ENCODE measurements around the gene SLCO3A1. TPM values are rescaled to one million over a fixed set of nuclear protein-coding genes. Genes with fewer than 3 reads are reported as not detected.

The SLCO3A1 gene
- total and polyA plus RNA-seq, 5 experiments from 2014 or later: 9.3 to 12.9 (median 11.8) TPM

- no peak overlapping the region for H3K4me3 Mint-ChIP-seq
- no peak for DNase-seq
- peaks cover 5 to 12% (median 6%) of the 10 kb centered on the region in 4 donors for H3K4me1 Mint-ChIP-seq
- POLR2A ChIA-PET: no interaction called here
- H3K9me3 Mint-ChIP-seq: no peaks in the 10 kb centered on the region
- no peak for ATAC-seq
- H3K27me3 Mint-ChIP-seq: no peaks in the 10 kb centered on the region
- peaks cover 0 to 25% (median 17%) of the 10 kb centered on the region in 3 donors for H3K36me3 Mint-ChIP-seq
- H3K27ac Mint-ChIP-seq: no peak overlapping the region
These were observed 304.3 kb downstream of the SLCO3A1 start for GRCh38 chr15:92157666-92158298.

GRCh38 chr15:92158426-92158825 is 304.9 kb downstream of the SLCO3A1 start:
- peaks cover 0 to 25% (median 12%) of the 10 kb centered on the region in 3 donors for H3K36me3 Mint-ChIP-seq
- H3K27me3 Mint-ChIP-seq: no peaks in the 10 kb centered on the region
- POLR2A ChIA-PET: no interaction called here

GRCh38 chr15:92159481-92159880 is 306.0 kb downstream of the SLCO3A1 start:
- POLR2A ChIA-PET: no interaction called here
- Mint-ChIP-seq H3K27me3 (no peaks in the 10 kb centered on the region), H3K9me3 (no peaks in the 10 kb centered on the region), H3K27ac (no peak overlapping the region), H3K4me3 (no peak overlapping the region), H3K4me1 (peaks cover 4 to 12% (median 6%) of the 10 kb centered on the region in 4 donors), H3K36me3 (peaks cover 0 to 28% (median 8%) of the 10 kb centered on the region in 3 donors)
- ATAC-seq: no peak
- no peak for DNase-seq

More at GRCh38 chr15:92158426-92158825, 304.9 kb downstream of the SLCO3A1 start:
- no peaks in the 10 kb centered on the region for H3K9me3 Mint-ChIP-seq
- H3K4me1 Mint-ChIP-seq: peaks cover 5 to 12% (median 6%) of the 10 kb centered on the region in 4 donors
- no peak for DNase-seq
- ATAC-seq: no peak
- H3K27ac Mint-ChIP-seq: no peak overlapping the region
- no peak overlapping the region for H3K4me3 Mint-ChIP-seq

- POLR2A ChIA-PET: no interaction called here
- H3K36me3 Mint-ChIP-seq: peaks cover 0 to 31% (median 7%) of the 10 kb centered on the region in 3 donors
- no peaks in the 10 kb centered on the region for H3K27me3 Mint-ChIP-seq
- DNase-seq: no peak
- no peak overlapping the region for H3K4me3 Mint-ChIP-seq
- no peak for ATAC-seq
- no peak overlapping the region for H3K27ac Mint-ChIP-seq
- no peaks in the 10 kb centered on the region for H3K9me3 Mint-ChIP-seq
- H3K4me1 Mint-ChIP-seq: peaks cover 2 to 12% (median 6%) of the 10 kb centered on the region in 4 donors
These were observed 306.7 kb downstream of the SLCO3A1 start for GRCh38 chr15:92159906-92160841.

- ATAC-seq (no peak), DNase-seq (no peak)
- Mint-ChIP-seq H3K4me1 (peaks cover 0 to 12% (median 6%) of the 10 kb centered on the region in 4 donors), H3K4me3 (no peak overlapping the region), H3K27me3 (no peaks in the 10 kb centered on the region), H3K36me3 (peaks cover 0 to 39% (median 7%) of the 10 kb centered on the region in 3 donors), H3K9me3 (no peaks in the 10 kb centered on the region), H3K27ac (no peak overlapping the region)
- POLR2A ChIA-PET: no interaction called here
These were observed 307.6 kb downstream of the SLCO3A1 start for GRCh38 chr15:92161039-92161670.

GRCh38 chr15:92162657-92163056 is 309.1 kb downstream of the SLCO3A1 start:
- Mint-ChIP-seq H3K4me1 (peaks cover 0 to 12% (median 6%) of the 10 kb centered on the region in 4 donors), H3K27ac (no peak overlapping the region), H3K9me3 (no peaks in the 10 kb centered on the region), H3K4me3 (no peak overlapping the region), H3K27me3 (no peaks in the 10 kb centered on the region), H3K36me3 (peaks cover 0 to 35% (median 12%) of the 10 kb centered on the region in 3 donors)
- DNase-seq (no peak), ATAC-seq (no peak)
- POLR2A ChIA-PET: no interaction called here

- Mint-ChIP-seq H3K27me3 (no peaks in the 10 kb centered on the region), H3K36me3 (peaks cover 0 to 31% (median 12%) of the 10 kb centered on the region in 3 donors), H3K4me1 (peaks cover 0 to 10% (median 6%) of the 10 kb centered on the region in 4 donors), H3K4me3 (no peak overlapping the region), H3K27ac (no peak overlapping the region), H3K9me3 (no peaks in the 10 kb centered on the region)
- no peak for ATAC-seq
- no peak for DNase-seq
- POLR2A ChIA-PET: no interaction called here
These were observed 310.1 kb downstream of the SLCO3A1 start for GRCh38 chr15:92163641-92164040.

GRCh38 chr15:92164327-92165000 is 311.0 kb downstream of the SLCO3A1 start:
- POLR2A ChIA-PET: no interaction called here
- Mint-ChIP-seq H3K27ac (no peak overlapping the region), H3K4me3 (no peak overlapping the region), H3K27me3 (no peaks in the 10 kb centered on the region), H3K4me1 (peaks cover 0 to 10% (median 6%) of the 10 kb centered on the region in 4 donors), H3K9me3 (no peaks in the 10 kb centered on the region), H3K36me3 (peaks cover 0 to 31% (median 12%) of the 10 kb centered on the region in 3 donors)
- no peak for ATAC-seq
- DNase-seq: no peak

- no peaks in the 10 kb centered on the region for H3K9me3 Mint-ChIP-seq
- no peaks in the 10 kb centered on the region for H3K27me3 Mint-ChIP-seq
- H3K36me3 Mint-ChIP-seq: peaks cover 0 to 31% (median 12%) of the 10 kb centered on the region in 3 donors
- no peak overlapping the region for H3K27ac Mint-ChIP-seq
- no peak for ATAC-seq
- DNase-seq: no peak
- POLR2A ChIA-PET: no interaction called here
- H3K4me3 Mint-ChIP-seq: no peak overlapping the region
- peaks cover 0 to 10% (median 6%) of the 10 kb centered on the region in 4 donors for H3K4me1 Mint-ChIP-seq
These were observed 311.5 kb downstream of the SLCO3A1 start for GRCh38 chr15:92165001-92165346.

- no peaks in the 10 kb centered on the region for H3K27me3 Mint-ChIP-seq
- POLR2A ChIA-PET: no interaction called here
- peaks cover 0 to 31% (median 12%) of the 10 kb centered on the region in 3 donors for H3K36me3 Mint-ChIP-seq
- H3K9me3 Mint-ChIP-seq: no peaks in the 10 kb centered on the region
- ATAC-seq: no peak
- H3K4me1 Mint-ChIP-seq: peaks cover 0 to 5% (median 4%) of the 10 kb centered on the region in 4 donors
- no peak for DNase-seq
- H3K27ac Mint-ChIP-seq: no peak overlapping the region
- no peak overlapping the region for H3K4me3 Mint-ChIP-seq
These were observed 312.5 kb downstream of the SLCO3A1 start for GRCh38 chr15:92166029-92166428.

- Mint-ChIP-seq H3K36me3 (peaks cover 0 to 31% (median 12%) of the 10 kb centered on the region in 3 donors), H3K4me1 (no peaks in the 10 kb centered on the region), H3K4me3 (no peak overlapping the region), H3K27ac (no peak overlapping the region), H3K9me3 (no peaks in the 10 kb centered on the region), H3K27me3 (no peaks in the 10 kb centered on the region)
- POLR2A ChIA-PET: no interaction called here
- ATAC-seq: no peak
- DNase-seq: no peak
These were observed 313.4 kb downstream of the SLCO3A1 start for GRCh38 chr15:92166751-92167405.

- H3K27ac Mint-ChIP-seq: no peak overlapping the region
- peaks cover 0 to 29% (median 12%) of the 10 kb centered on the region in 3 donors for H3K36me3 Mint-ChIP-seq
- H3K27me3 Mint-ChIP-seq: no peaks in the 10 kb centered on the region
- no peaks in the 10 kb centered on the region for H3K4me1 Mint-ChIP-seq
- no peaks in the 10 kb centered on the region for H3K9me3 Mint-ChIP-seq
- DNase-seq (no peak), ATAC-seq (no peak)
- no peak overlapping the region for H3K4me3 Mint-ChIP-seq
- POLR2A ChIA-PET: no interaction called here
These were observed 313.9 kb downstream of the SLCO3A1 start for GRCh38 chr15:92167451-92167850.
